Renal cortical epithelial cell (primary cell): ENCODE measurements around the gene KRTAP10-12. TPM values are rescaled to one million over a fixed set of nuclear protein-coding genes. Genes with fewer than 3 reads are reported as not detected.

Experiments used
- DNase-seq: peaks from one replicate; pipeline ENCODE4 v3.0.0-alpha.2; 2011; ENCODE audit warnings: low read depth
- total RNA-seq: library from RNA; depleted of rRNA; stranded (reverse); fragments of >200 nt; gene quantifications from 2 replicates; pipeline ENCODE4 v1.2.3, GENCODE V29; 2014

Gene KRTAP10-12
- total RNA-seq, 1 donor from 2014 or later, result not detected

DNA sequence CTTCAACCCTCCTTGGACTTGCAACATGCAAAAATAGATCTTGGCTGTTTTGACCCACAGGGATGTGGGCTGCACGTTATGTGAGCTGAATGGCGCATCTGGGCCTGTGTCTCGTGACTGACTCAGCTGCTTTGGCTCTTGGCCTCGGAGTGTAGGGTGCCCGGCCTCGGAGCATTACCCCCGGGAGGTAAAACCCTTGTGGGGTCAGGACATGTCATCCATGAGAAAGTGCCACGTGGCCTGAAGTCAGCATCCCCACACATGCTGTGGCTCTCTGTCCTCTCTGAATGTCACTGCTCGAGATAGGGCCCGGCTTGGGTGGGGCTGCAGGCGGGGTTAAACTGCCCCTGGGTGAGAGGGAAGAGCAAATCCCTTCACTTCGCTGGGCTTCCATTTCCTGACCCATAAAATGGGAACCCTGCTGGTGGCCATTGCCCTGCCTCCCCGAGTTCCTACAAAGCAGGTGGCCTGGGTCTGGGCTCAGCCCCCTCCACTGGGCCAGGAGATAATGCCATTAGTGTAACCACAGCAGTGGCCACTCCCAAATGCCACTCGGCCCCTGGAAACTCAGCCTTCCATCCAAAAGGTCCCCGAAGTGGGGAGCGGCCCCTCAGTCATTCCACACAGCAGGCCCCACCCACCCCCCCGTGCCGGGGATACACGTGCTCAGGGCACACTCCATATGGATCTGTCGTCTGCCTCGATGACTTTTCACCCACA lies 37.2 kb downstream of the KRTAP10-12 start:
- DNase-seq, result no peak

DNA sequence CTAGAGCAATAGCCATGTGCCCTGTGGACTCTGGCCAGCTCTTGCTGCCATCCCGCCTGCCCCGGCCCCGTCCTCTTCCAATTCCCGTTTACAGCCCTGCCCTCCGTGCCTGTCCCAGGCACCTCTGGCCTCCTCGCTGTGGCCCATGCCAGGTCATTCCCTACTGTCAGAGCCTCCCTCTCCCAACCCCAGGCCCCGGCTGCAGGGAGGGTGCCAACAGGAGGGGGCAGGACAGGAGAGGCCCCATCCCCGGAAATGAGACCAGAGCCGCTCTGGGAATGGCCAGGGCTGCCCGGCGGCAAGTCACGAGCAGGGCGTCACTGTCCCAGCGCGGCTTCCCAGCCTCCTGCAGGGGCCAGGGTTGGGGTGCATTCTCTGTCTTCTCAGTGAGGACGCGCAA lies 37.9 kb downstream of the KRTAP10-12 start:
- DNase-seq, result no peak

GRCh38 chr21:44735821-44736220 lies 38.8 kb downstream of the KRTAP10-12 start:
- no peak for DNase-seq

- DNase-seq, result no peak
Observed at GRCh38 chr21:44736291-44737004, 39.5 kb downstream of the KRTAP10-12 start.

DNA sequence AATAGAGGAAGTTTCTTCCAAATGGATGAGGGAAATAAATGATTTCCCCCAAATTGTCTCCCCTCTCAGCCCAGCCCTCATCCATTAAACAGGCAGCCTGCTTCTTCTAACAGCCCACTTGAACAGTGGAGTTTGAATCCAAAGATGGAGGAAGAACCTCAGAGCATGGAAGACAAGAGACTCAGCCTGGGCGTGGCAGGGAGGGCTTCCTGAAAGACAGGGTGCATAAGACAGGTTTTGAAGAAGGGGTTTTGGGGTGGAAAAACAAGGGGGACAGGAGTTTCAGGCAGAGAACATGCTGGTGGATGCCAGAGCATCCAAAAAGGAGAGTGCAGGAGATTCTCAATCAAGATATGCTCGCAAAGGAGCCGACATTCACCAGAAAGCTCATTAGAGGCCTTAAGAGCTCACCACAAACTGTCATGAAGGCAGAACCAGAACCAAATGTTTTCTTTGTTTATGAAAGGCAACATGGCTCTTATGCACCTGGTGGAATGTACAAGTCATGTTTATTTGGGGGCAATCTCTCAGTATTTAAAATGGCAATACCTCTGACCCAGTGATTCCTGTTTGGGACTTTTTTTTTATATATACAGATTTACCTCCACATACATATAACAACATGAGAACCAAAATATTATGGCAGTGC lies 40.9 kb downstream of the KRTAP10-12 start:
- DNase-seq, result no peak

GRCh38 chr21:44738621-44739020 lies 41.6 kb downstream of the KRTAP10-12 start:
- no peak for DNase-seq

GRCh38 chr21:44739316-44739715 lies 42.3 kb downstream of the KRTAP10-12 start:
- no peak for DNase-seq

DNA sequence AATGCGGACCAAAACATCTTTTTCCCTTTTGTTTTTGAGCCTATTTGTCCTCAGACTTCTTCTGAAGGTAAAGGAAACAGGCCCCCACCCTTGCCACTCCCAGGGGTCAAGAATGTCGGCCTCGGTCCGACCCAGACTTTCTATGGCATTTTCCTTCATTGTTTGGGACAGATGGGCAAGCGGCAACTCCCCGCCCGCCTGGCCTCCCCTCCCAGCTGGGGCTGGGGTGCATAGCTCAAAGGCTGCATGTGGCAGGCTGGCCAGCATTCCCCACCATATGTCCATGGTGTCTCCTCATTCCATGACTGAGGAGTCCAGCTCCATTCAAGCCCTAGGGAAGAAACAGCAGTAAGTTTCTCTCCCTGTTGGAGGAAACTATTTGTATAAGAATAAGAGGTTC lies 43.8 kb downstream of the KRTAP10-12 start:
- DNase-seq, result no peak

DNA sequence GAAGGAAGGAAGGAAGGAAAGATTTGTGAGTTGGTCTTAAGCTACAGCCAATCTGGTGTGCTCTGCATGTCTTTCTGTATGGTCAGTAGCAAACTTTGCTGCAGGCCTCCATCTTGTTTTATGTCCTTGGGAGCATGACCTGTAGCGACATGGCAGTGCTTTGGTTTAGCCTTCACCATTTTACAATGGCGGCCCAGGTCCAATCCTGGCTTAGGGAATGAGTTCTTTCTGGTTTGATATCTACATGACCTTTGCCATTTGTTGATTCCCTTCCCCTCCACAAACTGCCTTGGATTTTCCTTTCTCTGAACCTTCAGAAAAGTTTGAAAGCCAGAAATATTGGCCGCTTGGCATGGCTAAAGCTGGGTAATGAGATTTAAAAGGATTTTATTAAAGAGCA lies 44.9 kb downstream of the KRTAP10-12 start:
- no peak for DNase-seq

- no peak for DNase-seq
Observed at GRCh38 chr21:44742418-44743153, 45.6 kb downstream of the KRTAP10-12 start.

Other genes starting within 250 kb of the KRTAP10-12 start
- 0.52 and 3.1 TPM in 2 replicates for gene LRRC3, start 241.7 kb upstream of the KRTAP10-12 start, total RNA-seq
- gene KRTAP10-1, start 157.0 kb upstream of the KRTAP10-12 start, total RNA-seq, result not detected in 2 replicates
- gene KRTAP10-2, start 145.7 kb upstream of the KRTAP10-12 start, total RNA-seq, result not detected in 2 replicates
- not detected in 2 replicates for gene KRTAP10-3, start 138.4 kb upstream of the KRTAP10-12 start, total RNA-seq
- gene KRTAP10-4, start 123.4 kb upstream of the KRTAP10-12 start, total RNA-seq, result not detected in 2 replicates
- gene KRTAP10-5, start 116.6 kb upstream of the KRTAP10-12 start, total RNA-seq, result not detected in 2 replicates
- gene KRTAP10-6, start 104.7 kb upstream of the KRTAP10-12 start, total RNA-seq, result not detected in 2 replicates
- gene KRTAP10-7, start 96.6 kb upstream of the KRTAP10-12 start, total RNA-seq, result not detected in 2 replicates
- not detected in 2 replicates for gene KRTAP10-8, start 85.1 kb upstream of the KRTAP10-12 start, total RNA-seq
- not detected in 2 replicates for gene KRTAP10-9, start 70.1 kb upstream of the KRTAP10-12 start, total RNA-seq
- not detected in 2 replicates for gene KRTAP10-10, start 59.8 kb upstream of the KRTAP10-12 start, total RNA-seq
- gene KRTAP10-11, start 50.8 kb upstream of the KRTAP10-12 start, total RNA-seq, result not detected in 2 replicates
- gene KRTAP12-4, start 42.5 kb upstream of the KRTAP10-12 start, total RNA-seq, result not detected in 2 replicates
- not detected in 2 replicates for gene KRTAP12-3, start 39.2 kb upstream of the KRTAP10-12 start, total RNA-seq
- not detected in 2 replicates for gene KRTAP12-2, start 30.2 kb upstream of the KRTAP10-12 start, total RNA-seq
- gene KRTAP12-1, start 15.0 kb upstream of the KRTAP10-12 start, total RNA-seq, result not detected in 2 replicates
- not detected in 2 replicates for gene TSPEAR, start 14.4 kb downstream of the KRTAP10-12 start, total RNA-seq
- gene UBE2G2, start 104.6 kb downstream of the KRTAP10-12 start, total RNA-seq, result 45.3 and 87.8 TPM in 2 replicates
- gene SUMO3, start 120.9 kb downstream of the KRTAP10-12 start, total RNA-seq, result 72.8 and 74.5 TPM in 2 replicates
- 617 and 707 TPM in 2 replicates for gene PTTG1IP, start 176.5 kb downstream of the KRTAP10-12 start, total RNA-seq
- 6.1 and 8.8 TPM in 2 replicates for gene ITGB2, start 223.7 kb downstream of the KRTAP10-12 start, total RNA-seq
- 23.0 and 24.1 TPM in 2 replicates for gene SLX9, start 242.9 kb downstream of the KRTAP10-12 start, total RNA-seq